MM.1S (cell line): ENCODE measurements around the gene MMP13.

Source experiments
- DNase-seq: peaks from one replicate; pipeline ENCODE4 v3.0.0-alpha.2; 2015
- H2AFZ ChIP-seq: fragments of 300-600 bp; sonication (generic); 2 replicates; pipeline ENCODE4 v1.6.0; 2016; ENCODE audit warnings: antibody characterized with exemption, low read length
- H3F3A ChIP-seq: fragments of 300-600 bp; sonication (generic); 2 replicates; pipeline ENCODE4 v1.6.1; 2016; ENCODE audit warnings: mild to moderate bottlenecking, antibody characterized with exemption, low read length, moderate library complexity, mixed read lengths; ENCODE audit not compliant: insufficient read depth
- H3K27ac ChIP-seq: fragments of 300-600 bp; sonication (generic); 2 replicates; pipeline ENCODE4 v1.5.1; 2016; ENCODE audit warnings: mild to moderate bottlenecking, low read length
- H3K27me3 ChIP-seq: fragments of 300-600 bp; sonication (generic); replicated peaks from 2 replicates; pipeline ENCODE4 v1.6.0; 2016; ENCODE audit warnings: low read length; ENCODE audit not compliant: insufficient read depth
- H3K36me3 ChIP-seq: fragments of 300-600 bp; sonication (generic); replicated peaks from 2 replicates; pipeline ENCODE4 v1.6.1; 2016; ENCODE audit warnings: mild to moderate bottlenecking, low read length, mixed read lengths; ENCODE audit not compliant: insufficient read depth
- H3K4me1 ChIP-seq: fragments of 300-600 bp; sonication (generic); 2 replicates; pipeline ENCODE4 v1.6.1; 2016; ENCODE audit warnings: low read length, mixed read lengths
- H3K4me2 ChIP-seq: fragments of 300-600 bp; sonication (generic); 2 replicates; pipeline ENCODE4 v1.6.0; 2016; ENCODE audit warnings: low read depth, low read length
- H3K4me3 ChIP-seq: fragments of 300-600 bp; sonication (generic); 2 replicates; pipeline ENCODE4 v1.5.1; 2016; ENCODE audit warnings: low read length, mixed read lengths
- H3K79me2 ChIP-seq: fragments of 300-600 bp; sonication (generic); 2 replicates; pipeline ENCODE4 v1.6.1; 2016; ENCODE audit warnings: mixed run types, low read length, mixed read lengths
- H3K9ac ChIP-seq: fragments of 300-600 bp; sonication (generic); 2 replicates; pipeline ENCODE4 v1.6.1; 2016; ENCODE audit warnings: low read length, mixed read lengths
- H3K9me2 ChIP-seq: fragments of 300-600 bp; sonication (generic); replicated peaks from 2 replicates; pipeline ENCODE4 v1.6.1; 2016; ENCODE audit warnings: mild to moderate bottlenecking, low read length, mixed read lengths; ENCODE audit not compliant: insufficient read depth
- H3K9me3 ChIP-seq: fragments of 300-600 bp; sonication (generic); replicated peaks from 2 replicates; pipeline ENCODE4 v1.6.1; 2016; ENCODE audit warnings: mild to moderate bottlenecking, low read length, mixed read lengths; ENCODE audit not compliant: insufficient read depth
- H4K20me1 ChIP-seq: fragments of 300-600 bp; sonication (generic); 2 replicates; pipeline ENCODE4 v1.6.1; 2016; ENCODE audit warnings: mild to moderate bottlenecking, low read length, moderate library complexity, mixed read lengths; ENCODE audit not compliant: insufficient read depth
- EZH2 ChIP-seq: fragments of 300-600 bp; sonication (generic); optimal IDR thresholded peaks from 2 replicates; pipeline ENCODE3; 2017; ENCODE audit warnings: low read depth, mild to moderate bottlenecking, antibody characterized with exemption, low read length, mixed read lengths
- EZH2phosphoT487 ChIP-seq: fragments of 300-600 bp; sonication (generic); IDR thresholded peaks from 2 replicates; pipeline ENCODE4 v1.6.1; 2018; ENCODE audit warnings: antibody characterized with exemption, low read length
- TF ChIP-seq, protein P1 (sequence below): fragments of 300-600 bp; sonication (generic); IDR thresholded peaks from 2 replicates; pipeline ENCODE4 v1.5.1; 2016; ENCODE audit warnings: antibody characterized with exemption, low read length, mixed read lengths

MMP13 gene

GRCh38 chr11:102927624-102927990 is 27.9 kb downstream of the MMP13 start:
- Histone ChIP-seq H3K9me2 (no peaks in the 10 kb centered on the region), H3K9ac (no peak overlapping the region), H3K4me2 (no peak overlapping the region), H4K20me1 (no peaks in the 10 kb centered on the region), H3K4me3 (no peak overlapping the region), H3K9me3 (no peaks in the 10 kb centered on the region), H2AFZ (no peak overlapping the region), H3K27ac (no peak overlapping the region), H3K36me3 (no peaks in the 10 kb centered on the region), H3K79me2 (no peaks in the 10 kb centered on the region), H3F3A (no peaks in the 10 kb centered on the region), H3K27me3 (no peaks in the 10 kb centered on the region), H3K4me1 (no peaks in the 10 kb centered on the region)
- DNase-seq = no peak
- no peak for TF ChIP-seq EZH2phosphoT487
- no peak for TF ChIP-seq EZH2
- TF ChIP-seq, protein P1, sequence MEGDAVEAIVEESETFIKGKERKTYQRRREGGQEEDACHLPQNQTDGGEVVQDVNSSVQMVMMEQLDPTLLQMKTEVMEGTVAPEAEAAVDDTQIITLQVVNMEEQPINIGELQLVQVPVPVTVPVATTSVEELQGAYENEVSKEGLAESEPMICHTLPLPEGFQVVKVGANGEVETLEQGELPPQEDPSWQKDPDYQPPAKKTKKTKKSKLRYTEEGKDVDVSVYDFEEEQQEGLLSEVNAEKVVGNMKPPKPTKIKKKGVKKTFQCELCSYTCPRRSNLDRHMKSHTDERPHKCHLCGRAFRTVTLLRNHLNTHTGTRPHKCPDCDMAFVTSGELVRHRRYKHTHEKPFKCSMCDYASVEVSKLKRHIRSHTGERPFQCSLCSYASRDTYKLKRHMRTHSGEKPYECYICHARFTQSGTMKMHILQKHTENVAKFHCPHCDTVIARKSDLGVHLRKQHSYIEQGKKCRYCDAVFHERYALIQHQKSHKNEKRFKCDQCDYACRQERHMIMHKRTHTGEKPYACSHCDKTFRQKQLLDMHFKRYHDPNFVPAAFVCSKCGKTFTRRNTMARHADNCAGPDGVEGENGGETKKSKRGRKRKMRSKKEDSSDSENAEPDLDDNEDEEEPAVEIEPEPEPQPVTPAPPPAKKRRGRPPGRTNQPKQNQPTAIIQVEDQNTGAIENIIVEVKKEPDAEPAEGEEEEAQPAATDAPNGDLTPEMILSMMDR = no peak

GRCh38 chr11:102926961-102927623 is 28.4 kb downstream of the MMP13 start:
- no peaks in the 10 kb centered on the region for H3K79me2 ChIP-seq
- H3K4me1 ChIP-seq = no peaks in the 10 kb centered on the region
- H3K9me3 ChIP-seq = no peaks in the 10 kb centered on the region
- H3K36me3 ChIP-seq = no peaks in the 10 kb centered on the region
- no peaks in the 10 kb centered on the region for H3K9me2 ChIP-seq
- H3K4me3 ChIP-seq = no peak overlapping the region
- H2AFZ ChIP-seq = no peak overlapping the region
- no peak overlapping the region for H3K4me2 ChIP-seq
- TF ChIP-seq EZH2phosphoT487 = no peak
- TF ChIP-seq, protein P1 = no peak
- no peak for TF ChIP-seq EZH2
- H3K27me3 ChIP-seq = no peaks in the 10 kb centered on the region
- no peak overlapping the region for H3K27ac ChIP-seq
- no peaks in the 10 kb centered on the region for H3F3A ChIP-seq
- H3K9ac ChIP-seq = no peak overlapping the region
- no peak for DNase-seq
- no peaks in the 10 kb centered on the region for H4K20me1 ChIP-seq

DNA sequence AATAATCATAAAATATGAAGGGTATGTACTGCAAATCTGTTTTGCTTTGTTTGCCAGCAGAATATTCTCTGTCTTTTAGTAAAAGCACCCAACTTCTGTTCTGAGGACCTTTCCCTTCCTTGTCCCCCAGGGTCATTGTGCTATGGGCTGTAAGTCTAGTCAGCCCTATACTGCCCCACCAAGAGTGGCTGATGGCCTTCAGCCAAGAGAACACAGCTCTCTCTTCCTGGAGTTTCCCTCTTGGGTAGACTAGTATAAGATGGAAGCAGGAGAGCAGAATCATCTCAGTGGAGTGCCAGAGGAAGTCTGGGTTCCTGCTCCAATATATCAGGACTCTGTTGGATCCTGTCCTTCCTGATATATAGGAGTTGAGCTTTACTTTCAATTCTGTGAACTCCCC is 29.0 kb downstream of the MMP13 start:
- no peaks in the 10 kb centered on the region for H3K27me3 ChIP-seq
- no peak overlapping the region for H3K9ac ChIP-seq
- no peaks in the 10 kb centered on the region for H3K4me1 ChIP-seq
- H4K20me1 ChIP-seq = no peaks in the 10 kb centered on the region
- H3F3A ChIP-seq = no peaks in the 10 kb centered on the region
- no peak overlapping the region for H3K27ac ChIP-seq
- H3K4me2 ChIP-seq = no peak overlapping the region
- no peak overlapping the region for H3K4me3 ChIP-seq
- no peaks in the 10 kb centered on the region for H3K79me2 ChIP-seq
- TF ChIP-seq, protein P1 = no peak
- TF ChIP-seq EZH2phosphoT487 (no peak), EZH2 (no peak)
- DNase-seq = no peak
- no peaks in the 10 kb centered on the region for H3K9me3 ChIP-seq
- H3K9me2 ChIP-seq = no peaks in the 10 kb centered on the region
- H2AFZ ChIP-seq = no peak overlapping the region
- no peaks in the 10 kb centered on the region for H3K36me3 ChIP-seq
